ENCODE data around the gene KRTAP19-1. TPM values are rescaled to one million over a fixed set of nuclear protein-coding genes. Genes with fewer than 3 reads are reported as not detected.

Gene KRTAP19-1
- total RNA-seq (2021; ENCODE audit: unreplicated experiment) (not detected), Bru-seq, nascent RNA (not detected), BruChase-seq, experiment 1, labeled RNA remaining after a 6-hour chase (not detected), BruChase-seq, experiment 2, labeled RNA remaining after a 2-hour chase (not detected)
- polyA plus RNA-seq (2012) = not detected in 2 replicates
- long read RNA-seq = 0 reads

DNA sequence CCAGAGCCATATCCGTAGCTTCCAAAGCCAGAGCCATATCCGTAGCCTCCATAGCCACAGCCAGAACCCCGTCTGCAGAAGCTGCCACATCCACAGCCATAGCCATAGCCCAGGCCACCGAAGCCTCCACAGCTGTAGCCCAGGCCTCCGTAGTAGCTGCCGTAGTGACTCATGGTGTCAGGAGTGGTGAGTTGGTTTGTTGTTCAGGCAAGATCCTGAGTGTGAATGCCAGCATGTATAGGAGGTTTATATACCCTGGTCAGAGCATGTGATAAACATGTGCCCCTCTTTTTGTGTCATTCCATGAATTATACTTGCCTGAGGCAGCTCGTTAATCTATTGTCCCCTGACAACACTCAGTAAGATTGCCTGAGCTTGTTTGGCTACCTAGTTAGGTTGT is at the start of gene KRTAP19-1:
Gene KRTAP19-1 (minus strand): TSS at position 223 of the 400 bp plus-strand sequence. CDS start 50 bp downstream, at position 173.
- no peaks in the 10 kb centered on the region for H3K4me1 ChIP-seq (ENCODE audit: control insufficient read depth in 1 of 2, insufficient read depth in 2 of 2, low read length in 2 of 2)
- H3K27ac ChIP-seq (ENCODE audit: low read depth, low read length) = no peak within 1 kb of the TSS
- no peak within 1 kb of the TSS for H3K4me3 ChIP-seq (replicated peaks in 1 of 2; ENCODE audit: low read depth in 1 of 2, low read length in 2 of 2)
- no peak for TF ChIP-seq EZH2phosphoT487 (IDR thresholded peaks at IDR 0.05; ENCODE audit: borderline replicate concordance)
- TF ChIP-seq POLR2AphosphoS5 (IDR thresholded peaks at IDR 0.05; ENCODE audit: low read depth, low read length) = no peak
- TF ChIP-seq ELF1 (IDR thresholded peaks at IDR 0.05; ENCODE audit: borderline replicate concordance, low read depth) = no peak
- no peak for TF ChIP-seq TCF7L2 (IDR thresholded peaks at IDR 0.05; ENCODE audit: borderline replicate concordance, extremely low read depth, insufficient read depth, insufficient read length)
- no peak for TF ChIP-seq SRF (IDR thresholded peaks at IDR 0.05; ENCODE audit: low read depth)
- no peak for TF ChIP-seq POLR2A (IDR thresholded peaks at IDR 0.05; ENCODE audit: borderline replicate concordance, extremely low read depth, insufficient read depth, insufficient read length)
- DNase-seq (ENCODE audit: low read depth, low spot score) = no peak
- no peak for ATAC-seq
- no peaks in the 10 kb centered on the region for H3K79me2 ChIP-seq (ENCODE audit: insufficient read depth, low read length)
- no peak within 1 kb of the TSS for H3K9ac ChIP-seq (ENCODE audit: low read length)
- H3K36me3 ChIP-seq (ENCODE audit: control insufficient read depth in 1 of 2, insufficient read depth in 2 of 2, low read length in 2 of 2) = no peaks in the 10 kb centered on the region
- POLR2A ChIA-PET = no interaction called here
- H2AFZ ChIP-seq (ENCODE audit: low read depth, low read length, poor library complexity, severe bottlenecking) = no peak within 1 kb of the TSS
- H3K27me3 ChIP-seq (ENCODE audit: insufficient read depth, low read length) = no peaks in the 10 kb centered on the region
- H3K9me2 ChIP-seq (ENCODE audit: insufficient read depth) = no peaks in the 10 kb centered on the region
- RAD21 ChIA-PET (ENCODE audit: low non-redundant PET in 1 of 2, low total read pairs in 2 of 2, uncharacterized antibody in 2 of 2, unreplicated experiment in 2 of 2) = no interaction called here
- H3K9me3 ChIP-seq (ENCODE audit: control insufficient read depth in 1 of 2, insufficient read depth in 1 of 2, low read depth in 1 of 2, low read length in 2 of 2) = peaks cover 0 to 19% of the 10 kb centered on the region in 2 experiments; a peak in 2 of 4 replicates
- no peak within 1 kb of the TSS for H3K4me2 ChIP-seq (ENCODE audit: low read length)
- H4K20me1 ChIP-seq (ENCODE audit: insufficient read depth) = no peaks in the 10 kb centered on the region
- CTCF ChIA-PET = no interaction called here
- intact Hi-C loops (cut with micrococcal nuclease) = no loop called here
- no TSS peak for BruUV-seq (replicated peaks)

DNA sequence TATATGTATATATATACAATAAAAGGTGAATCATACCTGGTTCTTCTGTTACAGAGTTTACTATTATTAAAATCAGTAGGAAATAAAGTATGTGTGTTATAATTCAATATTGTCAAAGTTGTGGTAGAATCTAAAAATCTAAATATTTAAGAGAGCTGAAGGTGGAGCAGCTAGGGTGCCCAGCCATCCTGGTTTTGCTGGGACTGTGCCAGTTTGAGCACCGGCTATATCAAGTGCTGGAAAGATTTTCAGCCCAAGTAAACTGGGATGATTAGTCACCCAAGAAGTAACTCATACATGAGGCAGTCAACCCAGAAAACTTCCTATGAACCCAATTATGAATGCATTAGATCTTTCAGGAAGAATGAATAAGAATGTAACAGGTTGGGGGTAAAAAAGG is 38.7 kb upstream of the KRTAP19-1 start:
- Histone ChIP-seq H3K9me3 (ENCODE audit: control insufficient read depth in 1 of 2, insufficient read depth in 1 of 2, low read depth in 1 of 2, low read length in 2 of 2) (peaks cover 0 to 25% of the 10 kb centered on the region in 2 experiments; a peak in 2 of 4 replicates), H3K4me3 (replicated peaks in 1 of 2; ENCODE audit: low read depth in 1 of 2, low read length in 2 of 2) (no peak overlapping the region), H3K79me2 (ENCODE audit: insufficient read depth, low read length) (no peaks in the 10 kb centered on the region), H3K36me3 (ENCODE audit: control insufficient read depth in 1 of 2, insufficient read depth in 2 of 2, low read length in 2 of 2) (no peaks in the 10 kb centered on the region; a peak in 1 of 4 replicates), H3K27me3 (ENCODE audit: insufficient read depth, low read length) (no peaks in the 10 kb centered on the region), H4K20me1 (ENCODE audit: insufficient read depth) (no peaks in the 10 kb centered on the region), H2AFZ (ENCODE audit: low read depth, low read length, poor library complexity, severe bottlenecking) (no peak overlapping the region), H3K4me1 (ENCODE audit: control insufficient read depth in 1 of 2, insufficient read depth in 2 of 2, low read length in 2 of 2) (no peaks in the 10 kb centered on the region), H3K27ac (ENCODE audit: low read depth, low read length) (no peak overlapping the region), H3K9ac (ENCODE audit: low read length) (no peak overlapping the region), H3K4me2 (ENCODE audit: low read length) (no peak overlapping the region), H3K9me2 (ENCODE audit: insufficient read depth) (no peaks in the 10 kb centered on the region)
- ChIA-PET POLR2A (no interaction called here), CTCF (no interaction called here), RAD21 (ENCODE audit: low non-redundant PET in 1 of 2, low total read pairs in 2 of 2, uncharacterized antibody in 2 of 2, unreplicated experiment in 2 of 2) (no interaction called here)
- DNase-seq (ENCODE audit: low read depth, low spot score) (no peak), ATAC-seq (no peak)
- BruUV-seq (replicated peaks) = no TSS peak
- intact Hi-C loops (cut with micrococcal nuclease) = no loop called here
- no peak for TF ChIP-seq POLR2AphosphoS5 (IDR thresholded peaks at IDR 0.05; ENCODE audit: low read depth, low read length)
- TF ChIP-seq, protein P1, sequence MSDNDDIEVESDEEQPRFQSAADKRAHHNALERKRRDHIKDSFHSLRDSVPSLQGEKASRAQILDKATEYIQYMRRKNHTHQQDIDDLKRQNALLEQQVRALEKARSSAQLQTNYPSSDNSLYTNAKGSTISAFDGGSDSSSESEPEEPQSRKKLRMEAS (IDR thresholded peaks at IDR 0.05) = no peak
- no peak for TF ChIP-seq FOSL1 (IDR thresholded peaks at IDR 0.05; ENCODE audit: low read depth)
- no peak for TF ChIP-seq CEBPB (IDR thresholded peaks at IDR 0.05; ENCODE audit: low read depth)
- TF ChIP-seq RAD21 (IDR thresholded peaks at IDR 0.05; ENCODE audit: low read depth) = no peak
- TF ChIP-seq TCF7L2 (IDR thresholded peaks at IDR 0.05; ENCODE audit: borderline replicate concordance, extremely low read depth, insufficient read depth, insufficient read length) = no peak
- TF ChIP-seq, protein P2, sequence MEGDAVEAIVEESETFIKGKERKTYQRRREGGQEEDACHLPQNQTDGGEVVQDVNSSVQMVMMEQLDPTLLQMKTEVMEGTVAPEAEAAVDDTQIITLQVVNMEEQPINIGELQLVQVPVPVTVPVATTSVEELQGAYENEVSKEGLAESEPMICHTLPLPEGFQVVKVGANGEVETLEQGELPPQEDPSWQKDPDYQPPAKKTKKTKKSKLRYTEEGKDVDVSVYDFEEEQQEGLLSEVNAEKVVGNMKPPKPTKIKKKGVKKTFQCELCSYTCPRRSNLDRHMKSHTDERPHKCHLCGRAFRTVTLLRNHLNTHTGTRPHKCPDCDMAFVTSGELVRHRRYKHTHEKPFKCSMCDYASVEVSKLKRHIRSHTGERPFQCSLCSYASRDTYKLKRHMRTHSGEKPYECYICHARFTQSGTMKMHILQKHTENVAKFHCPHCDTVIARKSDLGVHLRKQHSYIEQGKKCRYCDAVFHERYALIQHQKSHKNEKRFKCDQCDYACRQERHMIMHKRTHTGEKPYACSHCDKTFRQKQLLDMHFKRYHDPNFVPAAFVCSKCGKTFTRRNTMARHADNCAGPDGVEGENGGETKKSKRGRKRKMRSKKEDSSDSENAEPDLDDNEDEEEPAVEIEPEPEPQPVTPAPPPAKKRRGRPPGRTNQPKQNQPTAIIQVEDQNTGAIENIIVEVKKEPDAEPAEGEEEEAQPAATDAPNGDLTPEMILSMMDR (IDR thresholded peaks at IDR 0.05 in 2 of 3, conservative IDR thresholded peaks at IDR 0.05 in 1 of 3; ENCODE audit: borderline replicate concordance in 1 of 3, insufficient read depth in 1 of 3, low read depth in 2 of 3, low read length in 2 of 3) = no peak
- no peak for TF ChIP-seq EGR1 (IDR thresholded peaks at IDR 0.05; ENCODE audit: low read depth)
- no peak for TF ChIP-seq SRF (IDR thresholded peaks at IDR 0.05; ENCODE audit: low read depth)
- TF ChIP-seq SIN3A (IDR thresholded peaks at IDR 0.05; ENCODE audit: low read depth) = no peak
- TF ChIP-seq, protein P3, sequence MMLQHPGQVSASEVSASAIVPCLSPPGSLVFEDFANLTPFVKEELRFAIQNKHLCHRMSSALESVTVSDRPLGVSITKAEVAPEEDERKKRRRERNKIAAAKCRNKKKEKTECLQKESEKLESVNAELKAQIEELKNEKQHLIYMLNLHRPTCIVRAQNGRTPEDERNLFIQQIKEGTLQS (IDR thresholded peaks at IDR 0.05) = no peak
- TF ChIP-seq EZH2 (IDR thresholded peaks at IDR 0.05) = no peak
- TF ChIP-seq YY1 (IDR thresholded peaks at IDR 0.05; ENCODE audit: extremely low read depth, insufficient replicate concordance, low read depth, low read length) = no peak

All from HCT116 (cell line).